A673 (cell line): Measurements from ENCODE around the gene CEP112. TPM values are rescaled to one million over a fixed set of nuclear protein-coding genes. Genes with fewer than 3 reads are reported as not detected.

Experiments
- BruUV-seq: library from RNA; stranded (reverse); fragments of 400-500 nt; replicated peaks from 2 replicates; lab custom pipeline; 2021; lab: Mats Ljungman, UMichigan
- CTCF ChIA-PET: fragments of 300-600 bp; sonication (Branson Sonifier 250); formaldehyde crosslinking; loops from one replicate; lab custom pipeline; 2022; ENCODE audit warnings: antibody characterized with exemption; lab: Charles Lee
- POLR2A ChIA-PET: fragments of 300-600 bp; sonication (Branson Sonifier 250); formaldehyde crosslinking; loops from one replicate; lab custom pipeline; 2022; ENCODE audit warnings: antibody characterized with exemption; ENCODE audit not compliant: low non-redundant PET; lab: Charles Lee
- DNase-seq: peaks from one replicate; pipeline ENCODE4 v3.0.0-alpha.2; 2015; ENCODE audit warnings: low spot score
- H3K27ac ChIP-seq: fragments of 200-600 bp; sonication (generic); 2 replicates; pipeline ENCODE4 v1.5.1; 2016; ENCODE audit warnings: mixed run types, low read depth, mild to moderate bottlenecking, mixed read lengths, antibody characterized with exemption, low read length; ENCODE audit not compliant: poor library complexity, severe bottlenecking
- H3K27me3 ChIP-seq: fragments of 200-600 bp; sonication (generic); replicated peaks from 2 replicates; pipeline ENCODE4 v1.6.1; 2017; ENCODE audit warnings: mixed run types, low read depth, mild to moderate bottlenecking, mixed read lengths, antibody characterized with exemption, low read length; ENCODE audit not compliant: insufficient read depth, poor library complexity
- H3K36me3 ChIP-seq: fragments of 200-600 bp; sonication (generic); 2 replicates; pipeline ENCODE4 v1.6.1; 2016; ENCODE audit warnings: mixed run types, mild to moderate bottlenecking, mixed read lengths, antibody characterized with exemption, low read length; ENCODE audit not compliant: insufficient read depth, poor library complexity, severe bottlenecking
- H3K4me1 ChIP-seq: fragments of 200-600 bp; sonication (generic); 2 replicates; pipeline ENCODE4 v1.6.1; 2017; ENCODE audit warnings: mixed run types, mild to moderate bottlenecking, mixed read lengths, antibody characterized with exemption, low read length; ENCODE audit not compliant: insufficient read depth, poor library complexity, severe bottlenecking
- H3K4me3 ChIP-seq: fragments of 200-600 bp; sonication (generic); 2 replicates; pipeline ENCODE4 v1.5.1; 2016; ENCODE audit warnings: low read depth, mixed run types, mild to moderate bottlenecking, mixed read lengths, low read length; ENCODE audit not compliant: poor library complexity, severe bottlenecking
- H3K9me3 ChIP-seq: fragments of 200-600 bp; sonication (generic); 2 replicates; pipeline ENCODE4 v1.6.1; 2016; ENCODE audit warnings: mixed run types, low read depth, mild to moderate bottlenecking, mixed read lengths, antibody characterized with exemption, low read length; ENCODE audit not compliant: poor library complexity, severe bottlenecking
- CTCF ChIP-seq: fragments of 300-800, 200-600 bp; sonication (generic); conservative IDR thresholded peaks from 2 replicates; pipeline ENCODE4 v1.5.1; 2017; ENCODE audit warnings: low read depth, mild to moderate bottlenecking, antibody characterized with exemption, low read length, moderate library complexity, mixed read lengths
- EZH2 ChIP-seq: fragments of 200-600 bp; sonication (generic); IDR thresholded peaks from 2 replicates; pipeline ENCODE4 v1.6.1; 2017; ENCODE audit warnings: borderline replicate concordance, low read depth, mild to moderate bottlenecking, mixed read lengths, antibody characterized with exemption, low read length; ENCODE audit not compliant: poor library complexity, severe bottlenecking
- intact Hi-C: fragments of 100-400 bp; cut with micrococcal nuclease; formaldehyde crosslinking; loops from one replicate; pipeline ENCODE4 v1.10.0; 2022; ENCODE audit not compliant: unreplicated experiment
- total RNA-seq: library from RNA; stranded (reverse); gene quantifications from 2 replicates; pipeline ENCODE4 v1.2.3, GENCODE V29; 2021

CEP112 gene
- total RNA-seq, 1 experiment from 2014 or later: 27.2 TPM

GRCh38 chr17:65888649-65889048, 303.3 kb downstream of the CEP112 start:
- TF ChIP-seq CTCF (no peak), EZH2 (no peak)
- H3K27me3 ChIP-seq: no peaks in the 10 kb centered on the region
- H3K4me3 ChIP-seq: no peak overlapping the region
- H3K4me1 ChIP-seq: peaks cover 3% of the 10 kb centered on the region
- H3K36me3 ChIP-seq: no peaks in the 10 kb centered on the region
- intact Hi-C loops: no loop called here
- CTCF ChIA-PET: no interaction called here
- no peaks in the 10 kb centered on the region for H3K9me3 ChIP-seq
- DNase-seq: no peak
- no TSS peak for BruUV-seq
- no peak overlapping the region for H3K27ac ChIP-seq
- POLR2A ChIA-PET: no interaction called here

GRCh38 chr17:65886315-65887245, 305.4 kb downstream of the CEP112 start:
- TF ChIP-seq EZH2 (no peak), CTCF (no peak)
- intact Hi-C loops: no loop called here
- Histone ChIP-seq H3K27me3 (no peaks in the 10 kb centered on the region), H3K9me3 (no peaks in the 10 kb centered on the region), H3K4me3 (no peak overlapping the region), H3K4me1 (peaks cover 3% of the 10 kb centered on the region), H3K27ac (no peak overlapping the region), H3K36me3 (no peaks in the 10 kb centered on the region)
- no peak for DNase-seq
- ChIA-PET CTCF (no interaction called here), POLR2A (no interaction called here)
- no TSS peak for BruUV-seq

- ChIA-PET CTCF (no interaction called here), POLR2A (interaction anchor here (0.6 kb wide), 1 partner anchor 377 kb away, joined by 3 read pairs; no protein-coding TSS in a partner anchor)
- H3K27ac ChIP-seq: no peak overlapping the region
- intact Hi-C loops: no loop called here
- no peak for TF ChIP-seq EZH2
- no peak for TF ChIP-seq CTCF
- H3K4me3 ChIP-seq: no peak overlapping the region
- H3K36me3 ChIP-seq: no peaks in the 10 kb centered on the region
- H3K4me1 ChIP-seq: peaks cover 3% of the 10 kb centered on the region
- H3K9me3 ChIP-seq: no peaks in the 10 kb centered on the region
- no peak for DNase-seq
- no TSS peak for BruUV-seq
- H3K27me3 ChIP-seq: no peaks in the 10 kb centered on the region
Observed at GRCh38 chr17:65885541-65886312, 306.2 kb downstream of the CEP112 start.
